Panc1 (cell line): ENCODE results near the gene GDE1. TPM values are rescaled to one million over a fixed set of nuclear protein-coding genes. Genes with fewer than 3 reads are reported as not detected.

Source experiments
- ATAC-seq: fragments of 200-7000 bp; cut with Tn5 transposase; 2 replicates; pipeline ENCODE4 v1.9.1; 2020; ENCODE audit warnings: mild to moderate bottlenecking, moderate library complexity
- BruUV-seq: library from RNA; stranded (reverse); fragments of 400-500 nt; replicated peaks from 2 replicates; lab custom pipeline; 2021; lab: Mats Ljungman, UMichigan
- CTCF ChIA-PET: fragments of 300-600 bp; sonication (Branson Sonifier 250); formaldehyde crosslinking; loops from one replicate; lab custom pipeline; 2022; ENCODE audit warnings: antibody characterized with exemption; lab: Charles Lee
- POLR2A ChIA-PET: fragments of 300-600 bp; sonication (Branson Sonifier 250); formaldehyde crosslinking; loops from one replicate; lab custom pipeline; 2022; ENCODE audit warnings: antibody characterized with exemption; lab: Charles Lee
- DNase-seq: peaks from one replicate; pipeline ENCODE4 v3.0.0-alpha.2; 2010; ENCODE audit warnings: low read depth, low spot score
- H3K27ac ChIP-seq: 2 replicates; pipeline ENCODE4 v1.5.1; 2011; ENCODE audit warnings: mild to moderate bottlenecking, low read length, inconsistent platforms
- H3K27me3 ChIP-seq: fragments of 200-500 bp; sonication (Bioruptor generic); 2 replicates; pipeline ENCODE4 v1.6.0; 2014; ENCODE audit warnings: low read length, inconsistent platforms; ENCODE audit not compliant: control insufficient read depth, insufficient read depth
- H3K36me3 ChIP-seq: fragments of 200-500 bp; sonication (Bioruptor generic); 2 replicates; pipeline ENCODE4 v1.5.1; 2014; ENCODE audit warnings: inconsistent platforms, mild to moderate bottlenecking, low read length, moderate library complexity; ENCODE audit not compliant: control insufficient read depth, insufficient read depth
- H3K4me1 ChIP-seq: 2 replicates; pipeline ENCODE4 v1.5.1; 2011; ENCODE audit warnings: inconsistent platforms, mild to moderate bottlenecking, low read length, moderate library complexity; ENCODE audit not compliant: control insufficient read depth, insufficient read depth
- H3K4me3 ChIP-seq, 2 experiments: 2 replicates each; pipeline ENCODE4 v1.5.1; 2011 to 2012; ENCODE audit warnings: low read depth in 2 of 2, low read length in 2 of 2, mild to moderate bottlenecking in 2 of 2, inconsistent platforms in 1 of 2, moderate library complexity in 1 of 2
- H3K9me3 ChIP-seq: fragments of 200-500 bp; sonication (Bioruptor generic); 2 replicates; pipeline ENCODE4 v1.5.1; 2014; ENCODE audit warnings: low read depth, mild to moderate bottlenecking, inconsistent platforms, low read length, moderate library complexity; ENCODE audit not compliant: control insufficient read depth, insufficient read depth
- POLR2AphosphoS5 ChIP-seq: IDR thresholded peaks from 2 replicates; pipeline ENCODE4 v1.6.1; 2012; ENCODE audit warnings: mild to moderate bottlenecking, low read depth, low read length, moderate library complexity
- REST ChIP-seq, 2 experiments: IDR thresholded peaks; 2 replicates each; pipeline ENCODE4 v1.6.1; 2011 to 2012; ENCODE audit warnings: low read depth in 2 of 2, control low read depth in 1 of 2, low read length in 1 of 2, mild to moderate bottlenecking in 1 of 2, moderate library complexity in 1 of 2; ENCODE audit not compliant: insufficient read depth in 1 of 2
- SIN3A ChIP-seq: IDR thresholded peaks from 2 replicates; pipeline ENCODE4 v1.6.1; 2012; ENCODE audit warnings: low read depth, mild to moderate bottlenecking, low read length, moderate library complexity, borderline replicate concordance; ENCODE audit not compliant: insufficient read depth
- TCF7L2 ChIP-seq: IDR thresholded peaks from 2 replicates; pipeline ENCODE4 v1.6.1; 2011; ENCODE audit warnings: mild to moderate bottlenecking, low read depth, low read length, inconsistent platforms
- in situ Hi-C: cut with HindIII; loops from 2 replicates; pipeline ENCODE4 v1.10.0; 2016; ENCODE audit warnings: low sequenced_read_pairs, low pct_unique_long_range_greater_than_20kb
- intact Hi-C: fragments of 100-400 bp; cut with micrococcal nuclease; formaldehyde crosslinking; loops from one replicate; pipeline ENCODE4 v1.10.0; 2022; ENCODE audit not compliant: unreplicated experiment
- total RNA-seq: library from RNA; stranded (reverse); gene quantifications from one replicate; pipeline ENCODE4 v1.2.1, GENCODE V29; 2021; ENCODE audit not compliant: unreplicated experiment
- TF ChIP-seq, protein P1 (sequence below): fragments of 450-650 bp; IDR thresholded peaks from 2 replicates; pipeline ENCODE4 v1.5.1; 2017; ENCODE audit warnings: mild to moderate bottlenecking

The GDE1 gene
- total RNA-seq, 1 experiment from 2014 or later: 135 TPM

- intact Hi-C loops: no loop called here
- H3K27ac ChIP-seq: no peak overlapping the region
- no peak overlapping the region for H3K4me3 ChIP-seq
- ATAC-seq (peak; percentile 38; the same call in 1 of the 2 replicates), DNase-seq (no peak)
- TF ChIP-seq, protein P1, sequence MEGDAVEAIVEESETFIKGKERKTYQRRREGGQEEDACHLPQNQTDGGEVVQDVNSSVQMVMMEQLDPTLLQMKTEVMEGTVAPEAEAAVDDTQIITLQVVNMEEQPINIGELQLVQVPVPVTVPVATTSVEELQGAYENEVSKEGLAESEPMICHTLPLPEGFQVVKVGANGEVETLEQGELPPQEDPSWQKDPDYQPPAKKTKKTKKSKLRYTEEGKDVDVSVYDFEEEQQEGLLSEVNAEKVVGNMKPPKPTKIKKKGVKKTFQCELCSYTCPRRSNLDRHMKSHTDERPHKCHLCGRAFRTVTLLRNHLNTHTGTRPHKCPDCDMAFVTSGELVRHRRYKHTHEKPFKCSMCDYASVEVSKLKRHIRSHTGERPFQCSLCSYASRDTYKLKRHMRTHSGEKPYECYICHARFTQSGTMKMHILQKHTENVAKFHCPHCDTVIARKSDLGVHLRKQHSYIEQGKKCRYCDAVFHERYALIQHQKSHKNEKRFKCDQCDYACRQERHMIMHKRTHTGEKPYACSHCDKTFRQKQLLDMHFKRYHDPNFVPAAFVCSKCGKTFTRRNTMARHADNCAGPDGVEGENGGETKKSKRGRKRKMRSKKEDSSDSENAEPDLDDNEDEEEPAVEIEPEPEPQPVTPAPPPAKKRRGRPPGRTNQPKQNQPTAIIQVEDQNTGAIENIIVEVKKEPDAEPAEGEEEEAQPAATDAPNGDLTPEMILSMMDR: no peak
- TF ChIP-seq POLR2AphosphoS5 (no peak), SIN3A (no peak), REST (IDR thresholded peaks at IDR 0.05; ENCODE audit: insufficient read depth in 1 of 2, low read depth in 2 of 2, low read length in 1 of 2) (no peak), TCF7L2 (no peak)
- H3K9me3 ChIP-seq: no peaks in the 10 kb centered on the region
- H3K36me3 ChIP-seq: no peaks in the 10 kb centered on the region
- H3K27me3 ChIP-seq: no peaks in the 10 kb centered on the region
- BruUV-seq: no TSS peak
- CTCF ChIA-PET: no interaction called here
- POLR2A ChIA-PET: no interaction called here
- no peaks in the 10 kb centered on the region for H3K4me1 ChIP-seq
- in situ Hi-C loops: no loop called here
Observed at GRCh38 chr16:19458722-19459379, 63.0 kb downstream of the GDE1 start.

Other genes starting within 250 kb of the GDE1 start
- not detected for gene CLEC19A, start 236.4 kb downstream of the GDE1 start, total RNA-seq
- 1.4 TPM for gene TMC5, start 104.2 kb downstream of the GDE1 start, total RNA-seq
- gene CCP110, start 1.8 kb upstream of the GDE1 start, total RNA-seq: 31.8 TPM
- gene VPS35L, start 33.6 kb upstream of the GDE1 start, total RNA-seq: 124 TPM
- gene KNOP1, start 196.1 kb upstream of the GDE1 start, total RNA-seq: 70.1 TPM
- 15.5 TPM for gene IQCK, start 196.2 kb upstream of the GDE1 start, total RNA-seq